ENCODE results near the gene CKMT2.

DNA sequence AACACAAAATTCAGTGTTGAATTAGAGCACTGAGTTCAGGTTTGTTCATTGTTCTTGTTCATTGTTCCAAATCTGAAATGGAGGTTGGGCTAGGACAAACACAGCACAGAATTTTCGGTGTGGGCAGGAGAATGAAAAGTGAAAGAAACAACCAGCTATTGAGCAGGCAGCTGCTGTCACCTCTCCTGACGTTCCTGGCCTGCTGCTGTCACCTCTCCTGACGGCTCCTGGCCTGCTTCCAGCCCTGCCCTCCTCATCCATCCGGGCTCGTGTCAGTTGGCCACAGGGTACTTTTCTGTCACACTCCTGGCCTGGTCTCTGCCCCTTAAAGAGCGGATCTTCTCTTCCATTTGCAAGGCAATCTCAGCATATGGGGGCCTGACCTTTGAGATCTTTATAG is 45.2 kb upstream of the CKMT2 start:
- TF ChIP-seq EZH2 (IDR thresholded peaks at IDR 0.05; ENCODE audit: low read depth, unreplicated experiment) (no peak), POLR2AphosphoS5 (IDR thresholded peaks at IDR 0.05; ENCODE audit: low read depth) (no peak), JUNB (IDR thresholded peaks at IDR 0.05; ENCODE audit: unreplicated experiment) (no peak), ZNF331 (CRISPR knock-in tag; IDR thresholded peaks at IDR 0.05; ENCODE audit: low read depth) (no peak), NANOG (IDR thresholded peaks at IDR 0.05; ENCODE audit: borderline replicate concordance) (no peak), ZNF114 (CRISPR knock-in tag; IDR thresholded peaks at IDR 0.05) (no peak), EZH2phosphoT487 (IDR thresholded peaks at IDR 0.05; ENCODE audit: unreplicated experiment) (no peak), CREB1 (CRISPR knock-in tag; IDR thresholded peaks at IDR 0.05; ENCODE audit: low read depth) (no peak)
- TF ChIP-seq, protein P1, sequence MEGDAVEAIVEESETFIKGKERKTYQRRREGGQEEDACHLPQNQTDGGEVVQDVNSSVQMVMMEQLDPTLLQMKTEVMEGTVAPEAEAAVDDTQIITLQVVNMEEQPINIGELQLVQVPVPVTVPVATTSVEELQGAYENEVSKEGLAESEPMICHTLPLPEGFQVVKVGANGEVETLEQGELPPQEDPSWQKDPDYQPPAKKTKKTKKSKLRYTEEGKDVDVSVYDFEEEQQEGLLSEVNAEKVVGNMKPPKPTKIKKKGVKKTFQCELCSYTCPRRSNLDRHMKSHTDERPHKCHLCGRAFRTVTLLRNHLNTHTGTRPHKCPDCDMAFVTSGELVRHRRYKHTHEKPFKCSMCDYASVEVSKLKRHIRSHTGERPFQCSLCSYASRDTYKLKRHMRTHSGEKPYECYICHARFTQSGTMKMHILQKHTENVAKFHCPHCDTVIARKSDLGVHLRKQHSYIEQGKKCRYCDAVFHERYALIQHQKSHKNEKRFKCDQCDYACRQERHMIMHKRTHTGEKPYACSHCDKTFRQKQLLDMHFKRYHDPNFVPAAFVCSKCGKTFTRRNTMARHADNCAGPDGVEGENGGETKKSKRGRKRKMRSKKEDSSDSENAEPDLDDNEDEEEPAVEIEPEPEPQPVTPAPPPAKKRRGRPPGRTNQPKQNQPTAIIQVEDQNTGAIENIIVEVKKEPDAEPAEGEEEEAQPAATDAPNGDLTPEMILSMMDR (conservative IDR thresholded peaks at IDR 0.05; ENCODE audit: low read depth in 2 of 2): no peak
- TF ChIP-seq, protein P2, sequence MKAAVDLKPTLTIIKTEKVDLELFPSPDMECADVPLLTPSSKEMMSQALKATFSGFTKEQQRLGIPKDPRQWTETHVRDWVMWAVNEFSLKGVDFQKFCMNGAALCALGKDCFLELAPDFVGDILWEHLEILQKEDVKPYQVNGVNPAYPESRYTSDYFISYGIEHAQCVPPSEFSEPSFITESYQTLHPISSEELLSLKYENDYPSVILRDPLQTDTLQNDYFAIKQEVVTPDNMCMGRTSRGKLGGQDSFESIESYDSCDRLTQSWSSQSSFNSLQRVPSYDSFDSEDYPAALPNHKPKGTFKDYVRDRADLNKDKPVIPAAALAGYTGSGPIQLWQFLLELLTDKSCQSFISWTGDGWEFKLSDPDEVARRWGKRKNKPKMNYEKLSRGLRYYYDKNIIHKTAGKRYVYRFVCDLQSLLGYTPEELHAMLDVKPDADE (IDR thresholded peaks at IDR 0.05): no peak
- TF ChIP-seq, protein P3, sequence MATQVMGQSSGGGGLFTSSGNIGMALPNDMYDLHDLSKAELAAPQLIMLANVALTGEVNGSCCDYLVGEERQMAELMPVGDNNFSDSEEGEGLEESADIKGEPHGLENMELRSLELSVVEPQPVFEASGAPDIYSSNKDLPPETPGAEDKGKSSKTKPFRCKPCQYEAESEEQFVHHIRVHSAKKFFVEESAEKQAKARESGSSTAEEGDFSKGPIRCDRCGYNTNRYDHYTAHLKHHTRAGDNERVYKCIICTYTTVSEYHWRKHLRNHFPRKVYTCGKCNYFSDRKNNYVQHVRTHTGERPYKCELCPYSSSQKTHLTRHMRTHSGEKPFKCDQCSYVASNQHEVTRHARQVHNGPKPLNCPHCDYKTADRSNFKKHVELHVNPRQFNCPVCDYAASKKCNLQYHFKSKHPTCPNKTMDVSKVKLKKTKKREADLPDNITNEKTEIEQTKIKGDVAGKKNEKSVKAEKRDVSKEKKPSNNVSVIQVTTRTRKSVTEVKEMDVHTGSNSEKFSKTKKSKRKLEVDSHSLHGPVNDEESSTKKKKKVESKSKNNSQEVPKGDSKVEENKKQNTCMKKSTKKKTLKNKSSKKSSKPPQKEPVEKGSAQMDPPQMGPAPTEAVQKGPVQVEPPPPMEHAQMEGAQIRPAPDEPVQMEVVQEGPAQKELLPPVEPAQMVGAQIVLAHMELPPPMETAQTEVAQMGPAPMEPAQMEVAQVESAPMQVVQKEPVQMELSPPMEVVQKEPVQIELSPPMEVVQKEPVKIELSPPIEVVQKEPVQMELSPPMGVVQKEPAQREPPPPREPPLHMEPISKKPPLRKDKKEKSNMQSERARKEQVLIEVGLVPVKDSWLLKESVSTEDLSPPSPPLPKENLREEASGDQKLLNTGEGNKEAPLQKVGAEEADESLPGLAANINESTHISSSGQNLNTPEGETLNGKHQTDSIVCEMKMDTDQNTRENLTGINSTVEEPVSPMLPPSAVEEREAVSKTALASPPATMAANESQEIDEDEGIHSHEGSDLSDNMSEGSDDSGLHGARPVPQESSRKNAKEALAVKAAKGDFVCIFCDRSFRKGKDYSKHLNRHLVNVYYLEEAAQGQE (IDR thresholded peaks at IDR 0.05; ENCODE audit: unreplicated experiment): no peak
- TF ChIP-seq, protein P4, sequence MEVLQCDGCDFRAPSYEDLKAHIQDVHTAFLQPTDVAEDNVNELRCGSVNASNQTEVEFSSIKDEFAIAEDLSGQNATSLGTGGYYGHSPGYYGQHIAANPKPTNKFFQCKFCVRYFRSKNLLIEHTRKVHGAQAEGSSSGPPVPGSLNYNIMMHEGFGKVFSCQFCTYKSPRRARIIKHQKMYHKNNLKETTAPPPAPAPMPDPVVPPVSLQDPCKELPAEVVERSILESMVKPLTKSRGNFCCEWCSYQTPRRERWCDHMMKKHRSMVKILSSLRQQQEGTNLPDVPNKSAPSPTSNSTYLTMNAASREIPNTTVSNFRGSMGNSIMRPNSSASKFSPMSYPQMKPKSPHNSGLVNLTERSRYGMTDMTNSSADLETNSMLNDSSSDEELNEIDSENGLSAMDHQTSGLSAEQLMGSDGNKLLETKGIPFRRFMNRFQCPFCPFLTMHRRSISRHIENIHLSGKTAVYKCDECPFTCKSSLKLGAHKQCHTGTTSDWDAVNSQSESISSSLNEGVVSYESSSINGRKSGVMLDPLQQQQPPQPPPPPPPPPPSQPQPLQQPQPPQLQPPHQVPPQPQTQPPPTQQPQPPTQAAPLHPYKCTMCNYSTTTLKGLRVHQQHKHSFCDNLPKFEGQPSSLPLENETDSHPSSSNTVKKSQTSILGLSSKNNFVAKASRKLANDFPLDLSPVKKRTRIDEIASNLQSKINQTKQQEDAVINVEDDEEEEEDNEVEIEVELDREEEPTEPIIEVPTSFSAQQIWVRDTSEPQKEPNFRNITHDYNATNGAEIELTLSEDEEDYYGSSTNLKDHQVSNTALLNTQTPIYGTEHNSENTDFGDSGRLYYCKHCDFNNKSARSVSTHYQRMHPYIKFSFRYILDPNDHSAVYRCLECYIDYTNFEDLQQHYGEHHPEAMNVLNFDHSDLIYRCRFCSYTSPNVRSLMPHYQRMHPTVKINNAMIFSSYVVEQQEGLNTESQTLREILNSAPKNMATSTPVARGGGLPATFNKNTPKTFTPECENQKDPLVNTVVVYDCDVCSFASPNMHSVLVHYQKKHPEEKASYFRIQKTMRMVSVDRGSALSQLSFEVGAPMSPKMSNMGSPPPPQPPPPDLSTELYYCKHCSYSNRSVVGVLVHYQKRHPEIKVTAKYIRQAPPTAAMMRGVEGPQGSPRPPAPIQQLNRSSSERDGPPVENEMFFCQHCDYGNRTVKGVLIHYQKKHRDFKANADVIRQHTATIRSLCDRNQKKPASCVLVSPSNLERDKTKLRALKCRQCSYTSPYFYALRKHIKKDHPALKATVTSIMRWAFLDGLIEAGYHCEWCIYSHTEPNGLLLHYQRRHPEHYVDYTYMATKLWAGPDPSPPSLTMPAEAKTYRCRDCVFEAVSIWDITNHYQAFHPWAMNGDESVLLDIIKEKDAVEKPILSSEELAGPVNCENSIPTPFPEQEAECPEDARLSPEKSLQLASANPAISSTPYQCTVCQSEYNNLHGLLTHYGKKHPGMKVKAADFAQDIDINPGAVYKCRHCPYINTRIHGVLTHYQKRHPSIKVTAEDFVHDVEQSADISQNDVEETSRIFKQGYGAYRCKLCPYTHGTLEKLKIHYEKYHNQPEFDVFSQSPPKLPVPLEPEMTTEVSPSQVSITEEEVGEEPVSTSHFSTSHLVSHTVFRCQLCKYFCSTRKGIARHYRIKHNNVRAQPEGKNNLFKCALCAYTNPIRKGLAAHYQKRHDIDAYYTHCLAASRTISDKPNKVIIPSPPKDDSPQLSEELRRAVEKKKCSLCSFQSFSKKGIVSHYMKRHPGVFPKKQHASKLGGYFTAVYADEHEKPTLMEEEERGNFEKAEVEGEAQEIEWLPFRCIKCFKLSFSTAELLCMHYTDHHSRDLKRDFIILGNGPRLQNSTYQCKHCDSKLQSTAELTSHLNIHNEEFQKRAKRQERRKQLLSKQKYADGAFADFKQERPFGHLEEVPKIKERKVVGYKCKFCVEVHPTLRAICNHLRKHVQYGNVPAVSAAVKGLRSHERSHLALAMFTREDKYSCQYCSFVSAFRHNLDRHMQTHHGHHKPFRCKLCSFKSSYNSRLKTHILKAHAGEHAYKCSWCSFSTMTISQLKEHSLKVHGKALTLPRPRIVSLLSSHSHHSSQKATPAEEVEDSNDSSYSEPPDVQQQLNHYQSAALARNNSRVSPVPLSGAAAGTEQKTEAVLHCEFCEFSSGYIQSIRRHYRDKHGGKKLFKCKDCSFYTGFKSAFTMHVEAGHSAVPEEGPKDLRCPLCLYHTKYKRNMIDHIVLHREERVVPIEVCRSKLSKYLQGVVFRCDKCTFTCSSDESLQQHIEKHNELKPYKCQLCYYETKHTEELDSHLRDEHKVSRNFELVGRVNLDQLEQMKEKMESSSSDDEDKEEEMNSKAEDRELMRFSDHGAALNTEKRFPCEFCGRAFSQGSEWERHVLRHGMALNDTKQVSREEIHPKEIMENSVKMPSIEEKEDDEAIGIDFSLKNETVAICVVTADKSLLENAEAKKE (CRISPR knock-in tag; IDR thresholded peaks at IDR 0.05): no peak

Measured in GM23338 (cell line).